ENCODE measurements around the gene RASA2.

GRCh38 chr3:141482245-141482922 lies 4.4 kb upstream of the RASA2 start:
- TF ChIP-seq POLR2AphosphoS5 (IDR thresholded peaks at IDR 0.05; ENCODE audit: low read depth) = no peak
- TF ChIP-seq CTCF (conservative IDR thresholded peaks at IDR 0.05; ENCODE audit: low read depth in 2 of 2) = no peak
- TF ChIP-seq EZH2phosphoT487 (IDR thresholded peaks at IDR 0.05; ENCODE audit: unreplicated experiment) = no peak
- TF ChIP-seq, protein P1, sequence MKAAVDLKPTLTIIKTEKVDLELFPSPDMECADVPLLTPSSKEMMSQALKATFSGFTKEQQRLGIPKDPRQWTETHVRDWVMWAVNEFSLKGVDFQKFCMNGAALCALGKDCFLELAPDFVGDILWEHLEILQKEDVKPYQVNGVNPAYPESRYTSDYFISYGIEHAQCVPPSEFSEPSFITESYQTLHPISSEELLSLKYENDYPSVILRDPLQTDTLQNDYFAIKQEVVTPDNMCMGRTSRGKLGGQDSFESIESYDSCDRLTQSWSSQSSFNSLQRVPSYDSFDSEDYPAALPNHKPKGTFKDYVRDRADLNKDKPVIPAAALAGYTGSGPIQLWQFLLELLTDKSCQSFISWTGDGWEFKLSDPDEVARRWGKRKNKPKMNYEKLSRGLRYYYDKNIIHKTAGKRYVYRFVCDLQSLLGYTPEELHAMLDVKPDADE (IDR thresholded peaks at IDR 0.05) = no peak
- TF ChIP-seq ZNF114 (CRISPR knock-in tag; IDR thresholded peaks at IDR 0.05) = no peak

Measured in GM23338 (cell line).